BLaER1 treated with 17β-estradiol and CSF1 and Interleukin-3, amounts not matched to agents 10 nM and 100 nM (cell line): Measurements from ENCODE around the gene DCAF8L1.

ENCODE experiments used
- H3K27ac ChIP-seq, 11 experiments: shearing (Covaris generic); formaldehyde crosslinking; 2 replicates each; pipeline ENCODE4 v1.8.1; 2022
- H3K27me3 ChIP-seq, 11 experiments: shearing (Covaris generic); formaldehyde crosslinking; 2 replicates each; pipeline ENCODE4 v1.8.1; 2022
- H3K36me3 ChIP-seq, 11 experiments: shearing (Covaris generic); formaldehyde crosslinking; 2 replicates each; pipeline ENCODE4 v1.8.1; 2022
- H3K4me1 ChIP-seq, 10 experiments: shearing (Covaris generic); formaldehyde crosslinking; 2 replicates each; pipeline ENCODE4 v1.8.1; 2022
- H3K4me2 ChIP-seq, 11 experiments: shearing (Covaris generic); formaldehyde crosslinking; 2 replicates each; pipeline ENCODE4 v1.8.1; 2022
- H3K4me3 ChIP-seq, 10 experiments: shearing (Covaris generic); formaldehyde crosslinking; 2 replicates each; pipeline ENCODE4 v1.8.1; 2022
- H3K9ac ChIP-seq, 11 experiments: shearing (Covaris generic); formaldehyde crosslinking; 2 replicates each; pipeline ENCODE4 v1.8.1; 2022
- H3K9me3 ChIP-seq, 11 experiments: shearing (Covaris generic); formaldehyde crosslinking; replicated peaks in 1 of 11; 2 replicates each; pipeline ENCODE4 v1.8.1; 2022
- H4K20me1 ChIP-seq, 11 experiments: shearing (Covaris generic); formaldehyde crosslinking; 2 replicates each; pipeline ENCODE4 v1.8.1; 2022
- Cebpa-rat ChIP-seq, 11 experiments: shearing (Covaris generic); IDR thresholded peaks; 2 replicates each; pipeline ENCODE4 v1.8.1; 2022

DCAF8L1 gene

GRCh38 chrX:27981349-27981748 is at the start of gene DCAF8L1:
Gene DCAF8L1, minus strand, starts transcription at chrX:27981449. Its CDS starts 115 bp downstream, at chrX:27981334.
- H3K9me3 ChIP-seq = peaks cover 0 to 13% (median 0%) of the 10 kb centered on the region in 11 experiments; a peak in 3 of 22 replicates
- no peak for TF ChIP-seq Cebpa-rat (IDR thresholded peaks at IDR 0.05)
- H3K4me2 ChIP-seq = no peak within 1 kb of the TSS
- H3K27ac ChIP-seq = no peak within 1 kb of the TSS
- H3K36me3 ChIP-seq = no peaks in the 10 kb centered on the region
- no peak within 1 kb of the TSS for H3K4me3 ChIP-seq
- H3K27me3 ChIP-seq = peaks cover 46 to 98% (median 92%) of the 10 kb centered on the region in 11 experiments
- no peak within 1 kb of the TSS for H3K9ac ChIP-seq
- H4K20me1 ChIP-seq = no peaks in the 10 kb centered on the region; a peak in 1 of 22 replicates
- H3K4me1 ChIP-seq = no peaks in the 10 kb centered on the region

GRCh38 chrX:28022371-28022770 is 41.1 kb upstream of the DCAF8L1 start:
- Histone ChIP-seq H3K36me3 (no peaks in the 10 kb centered on the region), H3K9me3 (peaks cover 0 to 14% (median 5%) of the 10 kb centered on the region in 11 experiments; a peak in 6 of 22 replicates), H4K20me1 (no peaks in the 10 kb centered on the region), H3K27me3 (peaks cover 10 to 91% (median 54%) of the 10 kb centered on the region in 11 experiments; a peak in 20 of 22 replicates), H3K4me1 (no peaks in the 10 kb centered on the region), H3K27ac (no peak overlapping the region), H3K4me2 (no peak overlapping the region), H3K9ac (no peak overlapping the region), H3K4me3 (no peak overlapping the region)
- TF ChIP-seq Cebpa-rat (IDR thresholded peaks at IDR 0.05) = no peak

- H3K27me3 ChIP-seq = peaks cover 9 to 78% (median 54%) of the 10 kb centered on the region in 11 experiments; a peak in 21 of 22 replicates
- H3K36me3 ChIP-seq = no peaks in the 10 kb centered on the region
- no peak for TF ChIP-seq Cebpa-rat (IDR thresholded peaks at IDR 0.05)
- no peak overlapping the region for H3K4me2 ChIP-seq
- no peak overlapping the region for H3K9ac ChIP-seq
- H3K4me3 ChIP-seq = no peak overlapping the region
- H3K9me3 ChIP-seq = no peaks in the 10 kb centered on the region
- H3K27ac ChIP-seq = no peak overlapping the region
- no peaks in the 10 kb centered on the region for H4K20me1 ChIP-seq
- H3K4me1 ChIP-seq = no peaks in the 10 kb centered on the region
These were observed 35.6 kb upstream of the DCAF8L1 start for GRCh38 chrX:28016823-28017222.

- no peak overlapping the region for H3K4me2 ChIP-seq
- TF ChIP-seq Cebpa-rat (IDR thresholded peaks at IDR 0.05) = no peak
These were observed 34.7 kb upstream of the DCAF8L1 start for GRCh38 chrX:28015993-28016392.

DNA sequence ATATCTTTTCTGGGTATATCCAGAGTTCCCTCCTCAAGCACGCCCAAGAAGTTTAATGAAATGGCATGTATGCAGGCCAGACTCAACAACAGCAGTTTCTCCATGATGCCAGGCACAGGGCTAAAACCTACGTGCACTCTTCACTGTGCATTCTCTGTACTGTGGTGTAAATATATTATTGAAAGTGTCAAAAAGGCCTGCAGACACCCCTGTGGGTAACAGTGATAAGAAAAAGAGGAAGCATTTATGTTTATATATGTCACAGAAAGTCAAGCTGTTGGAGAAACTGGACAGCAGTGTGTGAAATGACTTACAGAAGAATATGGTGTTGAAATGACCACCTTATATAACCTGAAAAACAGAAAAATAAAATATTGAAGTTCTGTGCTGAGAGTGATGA is 29.6 kb upstream of the DCAF8L1 start:
- Histone ChIP-seq H3K27me3 (peaks cover 7 to 84% (median 63%) of the 10 kb centered on the region in 11 experiments; a peak in 20 of 22 replicates), H3K9ac (no peak overlapping the region), H4K20me1 (no peaks in the 10 kb centered on the region), H3K27ac (no peak overlapping the region), H3K9me3 (peaks cover 17 to 27% (median 21%) of the 10 kb centered on the region in 11 experiments), H3K4me1 (no peaks in the 10 kb centered on the region), H3K36me3 (no peaks in the 10 kb centered on the region), H3K4me2 (no peak overlapping the region), H3K4me3 (no peak overlapping the region)
- TF ChIP-seq Cebpa-rat (IDR thresholded peaks at IDR 0.05) = no peak

More at GRCh38 chrX:28015993-28016392, 34.7 kb upstream of the DCAF8L1 start:
- no peak overlapping the region for H3K27ac ChIP-seq
- no peaks in the 10 kb centered on the region for H4K20me1 ChIP-seq
- no peak overlapping the region for H3K9ac ChIP-seq
- peaks cover 6 to 80% (median 55%) of the 10 kb centered on the region in 11 experiments; a peak in 21 of 22 replicates for H3K27me3 ChIP-seq
- H3K36me3 ChIP-seq = no peaks in the 10 kb centered on the region
- no peak overlapping the region for H3K4me3 ChIP-seq
- H3K4me1 ChIP-seq = no peaks in the 10 kb centered on the region
- H3K9me3 ChIP-seq = no peaks in the 10 kb centered on the region

GRCh38 chrX:27998666-27999065 is 17.4 kb upstream of the DCAF8L1 start:
- TF ChIP-seq Cebpa-rat (IDR thresholded peaks at IDR 0.05) = no peak

DNA sequence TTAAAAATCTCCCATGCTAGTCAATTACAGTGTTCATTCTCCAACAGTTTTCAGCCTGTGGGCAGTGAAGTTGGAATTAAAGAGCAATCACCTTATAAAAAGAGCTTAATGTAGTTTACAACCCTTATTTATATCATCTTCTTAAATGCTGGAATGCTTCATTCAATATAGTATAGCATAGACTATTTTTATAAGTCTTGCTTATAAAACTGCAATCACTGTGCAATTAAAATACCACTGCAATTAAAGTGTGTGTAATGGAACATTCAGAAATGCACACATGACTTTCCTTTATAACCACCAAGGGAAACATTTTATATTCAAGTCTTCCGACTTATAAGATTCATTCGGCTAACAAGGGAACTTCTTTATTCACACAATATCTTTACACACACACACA is 16.4 kb upstream of the DCAF8L1 start:
- H3K27ac ChIP-seq = no peak overlapping the region
- H3K4me3 ChIP-seq = no peak overlapping the region
- no peaks in the 10 kb centered on the region for H3K9me3 ChIP-seq
- H3K4me1 ChIP-seq = peaks cover 0 to 4% (median 0%) of the 10 kb centered on the region in 10 experiments; a peak in 1 of 20 replicates
- H3K9ac ChIP-seq = no peak overlapping the region
- peaks cover 71 to 95% (median 90%) of the 10 kb centered on the region in 11 experiments for H3K27me3 ChIP-seq
- H3K4me2 ChIP-seq = no peak overlapping the region
- H4K20me1 ChIP-seq = no peaks in the 10 kb centered on the region
- no peak for TF ChIP-seq Cebpa-rat (IDR thresholded peaks at IDR 0.05)
- H3K36me3 ChIP-seq = no peaks in the 10 kb centered on the region

More at GRCh38 chrX:27998666-27999065, 17.4 kb upstream of the DCAF8L1 start:
- Histone ChIP-seq H3K9ac (no peak overlapping the region), H4K20me1 (no peaks in the 10 kb centered on the region), H3K9me3 (no peaks in the 10 kb centered on the region), H3K36me3 (no peaks in the 10 kb centered on the region), H3K27ac (no peak overlapping the region), H3K4me1 (peaks cover 0 to 4% (median 0%) of the 10 kb centered on the region in 10 experiments; a peak in 1 of 20 replicates), H3K27me3 (peaks cover 82 to 95% (median 94%) of the 10 kb centered on the region in 11 experiments), H3K4me3 (no peak overlapping the region), H3K4me2 (no peak overlapping the region)

- Histone ChIP-seq H3K4me3 (no peak overlapping the region), H3K9me3 (no peaks in the 10 kb centered on the region), H3K27me3 (peaks cover 63 to 95% (median 84%) of the 10 kb centered on the region in 11 experiments), H3K27ac (no peak overlapping the region), H3K9ac (no peak overlapping the region), H3K4me1 (peaks cover 0 to 4% (median 0%) of the 10 kb centered on the region in 10 experiments; a peak in 1 of 20 replicates), H3K4me2 (no peak overlapping the region), H4K20me1 (no peaks in the 10 kb centered on the region), H3K36me3 (no peaks in the 10 kb centered on the region)
- TF ChIP-seq Cebpa-rat (IDR thresholded peaks at IDR 0.05) = no peak
These were observed 14.9 kb upstream of the DCAF8L1 start for GRCh38 chrX:27996132-27996531.

DNA sequence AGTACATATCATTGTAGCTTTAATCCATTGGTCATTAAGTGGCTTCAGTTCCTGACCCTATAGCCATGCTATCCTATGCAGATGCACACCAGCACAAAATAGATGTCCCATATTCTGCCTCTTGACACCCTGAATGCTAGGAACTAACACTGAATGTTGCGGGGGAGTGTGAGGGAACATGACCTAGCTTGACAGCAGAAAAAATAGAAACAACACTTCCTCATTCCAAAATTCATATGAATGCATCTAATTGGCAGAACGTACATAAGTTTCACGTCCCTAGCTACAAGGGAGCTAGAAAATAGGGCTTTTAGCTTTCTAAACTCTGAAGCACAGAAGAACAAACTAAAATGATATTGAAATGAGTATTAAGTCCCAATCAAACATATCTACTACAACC is 14.4 kb upstream of the DCAF8L1 start:
- TF ChIP-seq Cebpa-rat (IDR thresholded peaks at IDR 0.05) = no peak
- H3K4me3 ChIP-seq = no peak overlapping the region
- peaks cover 61 to 95% (median 84%) of the 10 kb centered on the region in 11 experiments for H3K27me3 ChIP-seq
- no peaks in the 10 kb centered on the region for H3K9me3 ChIP-seq
- H3K27ac ChIP-seq = no peak overlapping the region
- H3K4me1 ChIP-seq = peaks cover 0 to 4% (median 0%) of the 10 kb centered on the region in 10 experiments; a peak in 1 of 20 replicates
- no peak overlapping the region for H3K9ac ChIP-seq
- H3K4me2 ChIP-seq = no peak overlapping the region
- H3K36me3 ChIP-seq = no peaks in the 10 kb centered on the region
- H4K20me1 ChIP-seq = no peaks in the 10 kb centered on the region
